Body of pancreas (tissue), 4 donors: ENCODE measurements around the gene AHI1. TPM values are rescaled to one million over a fixed set of nuclear protein-coding genes. Genes with fewer than 3 reads are reported as not detected.

ENCODE experiments used
- ATAC-seq: fragments of 150-250 bp; one replicate; pipeline ENCODE4 v1.9.1; 2016
- DNase-seq, 4 donors: peaks; one replicate each; pipeline ENCODE4 v3.0.0-alpha.2; 2019
- H3K27ac ChIP-seq, 4 donors: fragments of 200-600 bp; sonication (generic); 1 replicate in 3 of 4; 2 replicates in 1 of 4; pipeline versions ENCODE4 v1.5.1 to v1.6.1; 2016 to 2019; ENCODE audit warnings: mild to moderate bottlenecking in 1 of 4, mixed read lengths in 1 of 4, moderate library complexity in 1 of 4
- H3K27me3 ChIP-seq, 2 donors: fragments of 200-600 bp; sonication (generic); one replicate each; pipeline ENCODE4 v1.6.0; 2016; ENCODE audit warnings: mild to moderate bottlenecking in 1 of 2
- H3K36me3 ChIP-seq, 2 donors: fragments of 200-600 bp; sonication (generic); replicated peaks in 1 of 2; 2 replicates each; pipeline ENCODE4 v1.5.1; 2016; ENCODE audit warnings: low read depth in 2 of 2; ENCODE audit not compliant: insufficient read depth in 1 of 2
- H3K4me1 ChIP-seq: fragments of 200-600 bp; sonication (generic); one replicate; pipeline ENCODE4 v1.6.0; 2016
- H3K4me3 ChIP-seq, 2 donors: fragments of 200-600 bp; sonication (generic); 1 replicate in 1 of 2; 2 replicates in 1 of 2; pipeline ENCODE4 v1.5.1; 2016 to 2019
- H3K9me3 ChIP-seq, 3 donors: fragments of 200-600 bp; sonication (generic); 1 replicate in 2 of 3; 2 replicates in 1 of 3; pipeline ENCODE4 v1.5.1; 2016
- POLR2A ChIP-seq, 3 donors: fragments of 450-650 bp; IDR thresholded peaks; one replicate each; pipeline ENCODE4 v1.6.1; 2016; ENCODE audit warnings: antibody characterized with exemption in 3 of 3, mild to moderate bottlenecking in 2 of 3
- WGBS, 2 donors: methylation state at CpG; one replicate each; pipeline ENCODE4 v1.1.5; 2017; 5-methylcytosine and 5-hydroxymethylcytosine counted together
- intact Hi-C: fragments of 100-400 bp; cut with DNase I; formaldehyde crosslinking; loops from one replicate; pipeline ENCODE4 v1.15.1; 2023
- total RNA-seq, 2 donors: library from RNA; depleted of rRNA; stranded (reverse); fragments of >200 nt; gene quantifications; one replicate each; pipeline ENCODE4 v1.1.0, GENCODE V29; 2016
- TF ChIP-seq, protein P1 (sequence below), 7 experiments: fragments of 450-650 bp in 4 of 7; fragments of 200-600 bp in 3 of 7; sonication (generic) in 3 of 7; IDR thresholded peaks; one replicate each; pipeline ENCODE4 v1.5.1; 2016 to 2019; ENCODE audit warnings: antibody characterized with exemption in 7 of 7

The AHI1 gene
- total RNA-seq, 2 donors from 2014 or later, result 20.2 to 107 TPM

DNA sequence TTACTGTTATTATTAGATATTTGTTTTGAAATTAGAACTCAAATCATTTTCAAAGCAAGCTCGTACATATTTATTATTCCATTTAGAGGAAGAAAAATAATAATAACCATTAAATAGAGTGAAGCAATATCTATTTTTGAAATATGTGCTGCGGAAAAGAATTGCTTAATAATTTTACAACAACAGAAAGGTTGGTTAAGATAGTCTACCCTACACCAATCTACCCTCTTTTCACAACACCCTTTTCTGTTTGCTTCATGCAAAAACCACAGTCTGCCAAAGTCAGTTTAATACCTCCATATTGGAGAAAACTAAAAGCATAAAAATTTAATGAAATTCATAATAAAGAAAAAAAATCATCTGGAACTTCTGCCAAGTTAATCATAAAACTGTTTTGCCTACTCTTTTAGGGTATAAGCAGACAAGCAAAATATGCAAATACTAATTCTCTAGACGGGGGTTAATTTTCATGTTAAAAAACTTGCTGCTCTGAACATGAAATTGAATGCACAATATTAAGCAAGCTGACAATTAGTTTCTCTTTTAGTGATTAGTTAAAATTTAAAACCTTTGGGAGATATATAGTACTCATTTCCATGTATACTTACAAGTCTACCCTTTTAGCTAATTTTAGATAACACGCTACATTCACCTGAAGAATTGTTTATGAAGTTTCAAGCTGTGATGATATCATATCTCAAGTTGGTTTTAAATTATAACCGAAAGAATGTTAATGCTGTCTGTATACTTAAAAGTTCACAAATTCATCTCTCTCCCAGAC lies 100.2 kb downstream of the AHI1 start:
- ATAC-seq (no peak), DNase-seq (no peak)
- Histone ChIP-seq H3K4me3 (no peak overlapping the region), H3K27me3 (no peaks in the 10 kb centered on the region), H3K4me1 (no peaks in the 10 kb centered on the region), H3K27ac (no peak overlapping the region), H3K9me3 (no peaks in the 10 kb centered on the region), H3K36me3 (no peaks in the 10 kb centered on the region)
- 70 to 79% methylated on average over 5 of the region's 5 CpGs for WGBS, 2 donors
- TF ChIP-seq, protein P1, sequence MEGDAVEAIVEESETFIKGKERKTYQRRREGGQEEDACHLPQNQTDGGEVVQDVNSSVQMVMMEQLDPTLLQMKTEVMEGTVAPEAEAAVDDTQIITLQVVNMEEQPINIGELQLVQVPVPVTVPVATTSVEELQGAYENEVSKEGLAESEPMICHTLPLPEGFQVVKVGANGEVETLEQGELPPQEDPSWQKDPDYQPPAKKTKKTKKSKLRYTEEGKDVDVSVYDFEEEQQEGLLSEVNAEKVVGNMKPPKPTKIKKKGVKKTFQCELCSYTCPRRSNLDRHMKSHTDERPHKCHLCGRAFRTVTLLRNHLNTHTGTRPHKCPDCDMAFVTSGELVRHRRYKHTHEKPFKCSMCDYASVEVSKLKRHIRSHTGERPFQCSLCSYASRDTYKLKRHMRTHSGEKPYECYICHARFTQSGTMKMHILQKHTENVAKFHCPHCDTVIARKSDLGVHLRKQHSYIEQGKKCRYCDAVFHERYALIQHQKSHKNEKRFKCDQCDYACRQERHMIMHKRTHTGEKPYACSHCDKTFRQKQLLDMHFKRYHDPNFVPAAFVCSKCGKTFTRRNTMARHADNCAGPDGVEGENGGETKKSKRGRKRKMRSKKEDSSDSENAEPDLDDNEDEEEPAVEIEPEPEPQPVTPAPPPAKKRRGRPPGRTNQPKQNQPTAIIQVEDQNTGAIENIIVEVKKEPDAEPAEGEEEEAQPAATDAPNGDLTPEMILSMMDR (IDR thresholded peaks at IDR 0.05), result no peak
- TF ChIP-seq POLR2A (IDR thresholded peaks at IDR 0.05), result no peak
- intact Hi-C loops, result no loop called here

DNA sequence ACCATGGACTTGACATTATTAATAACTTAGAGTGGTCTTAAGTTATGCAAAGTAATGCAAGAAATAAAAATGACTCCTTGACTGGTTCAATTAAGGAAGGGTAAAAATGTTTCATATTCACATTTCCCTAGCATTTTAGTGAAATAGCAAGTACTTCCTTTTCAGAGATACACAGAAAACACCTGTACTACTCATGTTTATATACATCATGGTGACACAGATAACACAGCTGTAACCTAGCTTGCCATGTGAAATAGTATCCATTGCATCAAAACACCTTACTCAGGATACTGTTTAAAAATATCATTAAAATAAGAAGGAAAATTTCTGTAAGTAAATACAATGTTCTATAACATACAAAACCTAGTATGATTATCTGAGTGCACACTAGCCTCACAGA lies 102.4 kb downstream of the AHI1 start:
- intact Hi-C loops, result no loop called here
- TF ChIP-seq, protein P1 (IDR thresholded peaks at IDR 0.05), result no peak

DNA sequence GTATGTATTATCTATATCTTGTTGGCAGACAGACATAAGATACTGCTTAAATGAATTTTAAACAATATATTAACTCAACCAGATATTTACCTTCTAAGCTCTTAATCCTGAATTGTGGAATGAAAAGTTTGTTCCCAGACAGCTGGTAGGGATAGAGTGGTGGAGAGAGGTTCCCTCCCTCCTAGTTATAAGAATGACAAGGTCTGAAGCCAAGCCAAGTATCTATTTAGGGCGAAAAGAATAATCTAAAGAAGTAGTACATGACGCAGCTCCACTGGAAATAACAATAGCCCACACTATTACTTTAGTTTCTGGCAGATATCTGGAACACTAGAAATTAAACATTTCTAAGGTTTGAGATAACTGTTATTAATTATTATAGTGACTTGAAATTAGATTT lies 104.3 kb downstream of the AHI1 start:
- Histone ChIP-seq H3K36me3 (no peaks in the 10 kb centered on the region), H3K27ac (no peak overlapping the region), H3K4me3 (no peak overlapping the region), H3K9me3 (no peaks in the 10 kb centered on the region), H3K27me3 (no peaks in the 10 kb centered on the region), H3K4me1 (no peaks in the 10 kb centered on the region)
- no peak for TF ChIP-seq POLR2A (IDR thresholded peaks at IDR 0.05)
- TF ChIP-seq, protein P1 (IDR thresholded peaks at IDR 0.05), result no peak
- ATAC-seq (no peak), DNase-seq (no peak)
- intact Hi-C loops, result no loop called here
- WGBS, 2 donors, result 75 to 76% methylated on average over 2 of the region's 2 CpGs

More for the DNA sequence above, 102.4 kb downstream of the AHI1 start:
- no peaks in the 10 kb centered on the region for H3K4me1 ChIP-seq
- H3K27me3 ChIP-seq, result no peaks in the 10 kb centered on the region
- DNase-seq (no peak), ATAC-seq (no peak)
- no peak overlapping the region for H3K4me3 ChIP-seq
- H3K9me3 ChIP-seq, result no peaks in the 10 kb centered on the region
- no peaks in the 10 kb centered on the region for H3K36me3 ChIP-seq
- H3K27ac ChIP-seq, result no peak overlapping the region

DNA sequence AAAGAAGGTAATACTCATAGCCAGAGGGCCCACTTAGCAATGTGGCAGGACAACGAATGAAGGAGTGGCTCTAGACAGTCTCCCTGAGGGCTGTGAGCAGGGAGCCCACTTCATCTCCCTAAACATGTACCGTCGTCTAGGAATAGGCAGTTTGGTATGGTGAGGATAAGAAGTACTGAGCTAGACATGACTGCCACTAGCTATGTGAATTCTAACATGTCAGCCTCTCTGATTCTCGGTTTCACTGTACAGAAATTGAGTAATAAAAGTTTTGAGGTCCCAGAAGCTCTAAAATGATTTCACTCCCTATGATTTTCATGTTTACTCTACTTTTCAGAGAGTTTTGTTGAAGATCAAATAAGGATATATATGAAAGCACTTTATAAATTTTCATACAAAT lies 107.1 kb downstream of the AHI1 start:
- Histone ChIP-seq H3K36me3 (no peaks in the 10 kb centered on the region), H3K4me1 (no peaks in the 10 kb centered on the region), H3K9me3 (no peaks in the 10 kb centered on the region), H3K4me3 (no peak overlapping the region), H3K27ac (no peak overlapping the region), H3K27me3 (no peaks in the 10 kb centered on the region)
- ATAC-seq, result no peak
- DNase-seq, result no peak
- intact Hi-C loops, result no loop called here
- WGBS, 2 donors, result 91 to 92% methylated on average over 4 of the region's 4 CpGs
- TF ChIP-seq POLR2A (IDR thresholded peaks at IDR 0.05), result no peak
- TF ChIP-seq, protein P1 (IDR thresholded peaks at IDR 0.05), result no peak

DNA sequence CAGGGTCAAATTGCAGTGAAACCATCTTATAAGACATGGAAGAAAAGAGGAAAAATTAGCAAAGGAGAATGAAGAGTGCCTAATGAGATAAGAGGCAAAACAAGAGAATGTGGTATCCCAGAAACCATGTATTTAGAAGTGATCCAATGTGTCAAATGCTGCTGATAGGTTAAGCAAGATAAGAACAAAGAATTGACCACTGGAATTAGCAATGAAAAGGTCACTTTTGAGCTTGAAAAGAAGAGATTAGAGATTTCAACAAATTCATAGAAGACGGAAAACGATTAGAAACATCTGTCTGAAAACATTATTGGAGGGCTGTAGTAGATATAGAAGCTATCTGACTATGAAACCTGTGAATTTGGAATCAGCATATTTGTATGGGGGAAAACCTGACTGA lies 112.2 kb downstream of the AHI1 start:
- Histone ChIP-seq H3K9me3 (no peaks in the 10 kb centered on the region), H3K4me3 (no peak overlapping the region), H3K4me1 (no peaks in the 10 kb centered on the region), H3K27ac (no peak overlapping the region), H3K27me3 (no peaks in the 10 kb centered on the region), H3K36me3 (no peaks in the 10 kb centered on the region)
- 63 to 83% methylated on average over 2 of the region's 2 CpGs for WGBS, 2 donors
- TF ChIP-seq, protein P1 (IDR thresholded peaks at IDR 0.05), result no peak
- no peak for TF ChIP-seq POLR2A (IDR thresholded peaks at IDR 0.05)
- ATAC-seq (no peak), DNase-seq (no peak)
- intact Hi-C loops, result no loop called here
